Activated T-cell treated with anti-CD3 and anti-CD28 coated beads, Interleukin-2, amount 50 U/mL, for 72 hours (primary cell): ENCODE data around the gene STOM. TPM values are rescaled to one million over a fixed set of nuclear protein-coding genes. Genes with fewer than 3 reads are reported as not detected.
A peak's percentile ranks its signal among the peaks of the same experiment; 100 is the strongest.

Source experiments
- ATAC-seq, 2 donors: fragments of 150-1000 bp; cut with Tn5 transposase; replicated peaks in 1 of 2; 2 replicates each; pipeline ENCODE4 v1.10.0; 2021; ENCODE audit warnings: moderate library complexity in 2 of 2, mild to moderate bottlenecking in 1 of 2
- DNase-seq, 2 donors: peaks; one replicate each; pipeline ENCODE4 v3.0.0; 2021 to 2022; ENCODE audit warnings: mixed read lengths in 1 of 2
- H3K27ac Mint-ChIP-seq: one replicate; pipeline ENCODE4 v1.8.0; 2022; ENCODE audit warnings: mild to moderate bottlenecking, moderate library complexity, mixed read lengths
- H3K27me3 Mint-ChIP-seq: one replicate; pipeline ENCODE4 v1.8.0; 2022; ENCODE audit warnings: low read depth, mixed read lengths
- H3K36me3 Mint-ChIP-seq, 2 donors: one replicate each; pipeline ENCODE4 v1.8.0; 2022; ENCODE audit warnings: mixed read lengths in 2 of 2, mild to moderate bottlenecking in 1 of 2; ENCODE audit not compliant: insufficient read depth in 2 of 2
- H3K4me1 Mint-ChIP-seq: one replicate; pipeline ENCODE4 v1.8.0; 2022; ENCODE audit warnings: low read depth, mixed read lengths
- H3K4me3 Mint-ChIP-seq, 2 donors: one replicate each; pipeline ENCODE4 v1.8.0; 2022; ENCODE audit warnings: mild to moderate bottlenecking in 2 of 2, mixed read lengths in 2 of 2, moderate library complexity in 2 of 2
- H3K9me3 Mint-ChIP-seq, 2 donors: one replicate each; pipeline ENCODE4 v1.8.0; 2022; ENCODE audit warnings: mixed read lengths in 2 of 2
- total RNA-seq, 2 donors: library from RNA; stranded (reverse); gene quantifications; one replicate each; pipeline ENCODE4 v1.2.3, GENCODE V29; 2022

Gene STOM
- total RNA-seq, 2 donors from 2014 or later = 63.7 to 90.6 TPM

DNA sequence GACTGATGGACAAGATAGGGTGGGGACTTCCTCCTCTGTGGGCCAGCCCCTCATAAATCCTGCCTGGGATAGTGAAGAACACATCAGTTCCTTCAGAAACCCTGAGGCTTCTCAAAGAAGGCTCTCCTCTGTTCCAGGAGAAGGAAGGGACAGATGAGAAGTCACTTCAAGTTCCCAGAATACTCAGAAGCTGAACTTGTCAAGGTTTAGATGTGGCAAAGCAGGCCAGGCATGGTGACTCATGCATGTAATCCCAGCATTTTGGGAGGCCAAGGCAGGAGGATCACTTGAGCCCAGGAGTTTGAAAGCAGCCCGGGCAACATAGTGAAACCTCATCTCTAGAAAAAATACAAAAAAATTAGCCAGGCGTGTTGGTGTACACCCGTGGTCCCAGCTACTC, 38.5 kb downstream of the STOM start:
- no peaks in the 10 kb centered on the region for H3K27me3 Mint-ChIP-seq
- no peak for ATAC-seq
- no peak overlapping the region for H3K4me3 Mint-ChIP-seq
- DNase-seq = no peak
- no peaks in the 10 kb centered on the region for H3K9me3 Mint-ChIP-seq
- H3K36me3 Mint-ChIP-seq = no peaks in the 10 kb centered on the region
- no peaks in the 10 kb centered on the region for H3K4me1 Mint-ChIP-seq
- H3K27ac Mint-ChIP-seq = no peak overlapping the region

DNA sequence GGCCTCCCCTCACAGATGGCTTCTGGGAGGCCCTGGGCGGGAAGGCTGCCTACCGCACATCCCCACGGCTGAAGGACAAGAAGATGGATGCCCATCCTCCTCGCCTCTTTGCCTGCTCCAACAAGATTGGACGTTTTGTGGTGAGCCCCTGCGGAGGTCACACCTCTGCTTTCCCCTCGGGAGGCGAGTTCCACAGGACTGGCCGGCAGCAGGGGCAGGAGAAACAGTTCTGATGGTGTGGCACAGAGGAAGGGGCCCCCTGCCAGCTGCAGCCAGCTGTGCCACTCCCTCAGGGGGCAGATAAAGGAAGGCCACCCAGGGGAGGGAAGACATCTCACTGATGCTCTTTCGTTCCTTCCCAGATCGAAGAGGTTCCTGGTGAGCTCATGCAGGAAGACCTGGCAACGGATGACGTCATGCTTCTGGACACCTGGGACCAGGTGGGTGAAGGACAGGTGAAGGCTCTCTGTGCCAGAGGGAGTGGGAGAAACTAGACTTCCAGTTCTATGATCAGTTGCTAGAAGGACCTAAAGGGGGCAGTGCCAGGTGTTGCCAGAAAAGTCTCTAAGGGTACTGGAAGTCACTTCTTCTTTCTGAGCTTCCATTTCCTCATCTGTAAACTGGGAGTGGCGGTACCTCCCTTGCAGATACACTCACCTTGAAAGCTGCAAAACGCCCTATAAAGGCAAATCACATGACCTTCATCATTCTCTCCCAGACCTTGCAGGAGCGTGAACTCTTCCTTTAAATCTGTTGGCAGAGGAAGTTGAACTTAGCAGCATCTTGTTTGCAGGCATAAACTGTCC, 41.0 kb downstream of the STOM start:
- H3K36me3 Mint-ChIP-seq = no peaks in the 10 kb centered on the region
- no peaks in the 10 kb centered on the region for H3K4me1 Mint-ChIP-seq
- no peaks in the 10 kb centered on the region for H3K9me3 Mint-ChIP-seq
- H3K27ac Mint-ChIP-seq = no peak overlapping the region
- no peaks in the 10 kb centered on the region for H3K27me3 Mint-ChIP-seq
- ATAC-seq (no peak), DNase-seq (no peak)
- no peak overlapping the region for H3K4me3 Mint-ChIP-seq

DNA sequence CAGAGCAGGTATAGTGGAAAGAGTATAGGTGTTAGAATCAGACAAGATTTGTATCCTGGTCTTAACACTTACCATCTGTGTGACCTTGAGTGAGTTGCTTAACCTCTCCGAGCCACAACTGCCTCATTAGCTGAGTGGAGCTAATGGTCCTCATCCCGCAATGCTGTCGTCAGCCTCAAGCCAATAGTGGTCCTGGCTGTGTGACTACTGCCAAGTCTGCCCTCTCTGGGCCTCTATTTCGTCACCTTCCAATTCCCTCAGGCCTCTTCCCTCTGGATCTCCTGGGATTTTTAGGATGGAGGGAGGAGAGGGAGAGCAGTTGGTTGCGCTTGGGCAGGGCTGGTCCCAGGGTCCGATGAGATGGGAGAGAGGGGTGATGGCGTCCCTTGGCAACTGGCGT, 41.6 kb downstream of the STOM start:
- Mint-ChIP-seq H3K27ac (no peak overlapping the region), H3K9me3 (no peaks in the 10 kb centered on the region), H3K27me3 (no peaks in the 10 kb centered on the region), H3K4me1 (no peaks in the 10 kb centered on the region), H3K36me3 (no peaks in the 10 kb centered on the region), H3K4me3 (no peak overlapping the region)
- ATAC-seq (no peak), DNase-seq (no peak)

DNA sequence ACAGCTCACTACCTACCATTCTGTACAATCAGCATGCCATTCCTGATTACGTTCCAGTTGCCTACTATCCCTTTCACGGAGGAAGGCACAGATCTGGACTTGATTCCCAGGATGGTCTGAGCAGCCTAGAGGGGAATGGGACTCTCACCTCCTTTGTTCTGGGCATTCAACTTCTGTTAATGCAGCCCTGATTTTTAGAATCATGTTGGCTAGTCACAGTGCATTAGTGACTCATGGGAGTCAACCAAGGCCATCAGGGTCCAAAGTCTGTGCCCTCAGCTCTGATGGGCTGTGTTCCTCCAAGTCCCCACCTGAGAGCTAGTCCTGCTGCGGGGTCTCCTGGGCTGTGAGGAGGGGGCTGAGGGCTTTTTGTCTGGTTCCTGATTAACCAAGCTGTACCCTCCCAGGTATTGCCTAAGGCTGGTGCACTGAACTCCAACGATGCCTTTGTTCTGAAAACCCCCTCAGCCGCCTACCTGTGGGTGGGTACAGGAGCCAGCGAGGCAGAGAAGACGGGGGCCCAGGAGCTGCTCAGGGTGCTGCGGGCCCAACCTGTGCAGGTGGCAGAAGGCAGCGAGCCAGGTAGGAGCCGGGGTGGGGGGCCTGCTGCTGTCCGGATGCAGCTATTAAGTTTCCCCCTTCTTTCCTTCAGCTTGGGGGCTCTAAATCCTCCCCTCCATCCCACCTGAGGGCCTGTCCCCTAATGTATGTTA, 43.0 kb downstream of the STOM start:
- Mint-ChIP-seq H3K9me3 (no peaks in the 10 kb centered on the region), H3K27me3 (no peaks in the 10 kb centered on the region), H3K4me3 (no peak overlapping the region), H3K4me1 (peaks cover 11% of the 10 kb centered on the region), H3K27ac (no peak overlapping the region), H3K36me3 (peaks cover 0 to 2% of the 10 kb centered on the region in 2 donors)
- no peak for ATAC-seq
- no peak for DNase-seq

DNA sequence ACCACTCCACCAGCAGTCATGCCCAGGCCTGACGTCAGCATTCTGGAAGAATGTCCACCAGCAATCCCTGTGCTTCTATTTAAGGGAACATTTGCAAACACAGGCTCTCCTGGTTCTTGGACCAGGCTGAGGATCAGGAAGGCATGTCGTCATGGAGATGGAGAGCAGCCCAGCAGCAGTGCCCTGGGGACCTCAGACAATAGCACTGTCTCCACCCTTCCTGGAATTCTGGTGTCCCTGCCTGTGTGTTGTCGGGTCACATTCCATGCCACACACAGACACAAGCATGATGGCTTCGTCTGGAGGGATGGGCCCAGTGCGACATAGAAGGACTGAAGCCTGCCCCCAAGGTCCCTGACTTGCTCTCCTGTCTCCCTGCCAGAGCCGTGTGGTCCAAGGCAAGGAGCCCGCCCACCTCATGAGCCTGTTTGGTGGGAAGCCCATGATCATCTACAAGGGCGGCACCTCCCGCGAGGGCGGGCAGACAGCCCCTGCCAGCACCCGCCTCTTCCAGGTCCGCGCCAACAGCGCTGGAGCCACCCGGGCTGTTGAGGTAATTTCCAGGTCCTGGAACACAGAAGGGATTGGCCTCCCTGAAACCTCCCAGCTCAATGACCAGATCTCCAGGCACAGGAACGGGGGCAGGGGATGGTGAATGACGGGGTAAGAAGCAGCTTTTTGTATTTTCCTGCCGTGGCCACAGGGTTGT, 43.8 kb downstream of the STOM start:
- H3K27ac Mint-ChIP-seq = no peak overlapping the region
- DNase-seq (no peak), ATAC-seq (no peak)
- no peak overlapping the region for H3K4me3 Mint-ChIP-seq
- peaks cover 15% of the 10 kb centered on the region for H3K4me1 Mint-ChIP-seq
- H3K36me3 Mint-ChIP-seq = peaks cover 0 to 2% of the 10 kb centered on the region in 2 donors
- no peaks in the 10 kb centered on the region for H3K9me3 Mint-ChIP-seq
- H3K27me3 Mint-ChIP-seq = no peaks in the 10 kb centered on the region

DNA sequence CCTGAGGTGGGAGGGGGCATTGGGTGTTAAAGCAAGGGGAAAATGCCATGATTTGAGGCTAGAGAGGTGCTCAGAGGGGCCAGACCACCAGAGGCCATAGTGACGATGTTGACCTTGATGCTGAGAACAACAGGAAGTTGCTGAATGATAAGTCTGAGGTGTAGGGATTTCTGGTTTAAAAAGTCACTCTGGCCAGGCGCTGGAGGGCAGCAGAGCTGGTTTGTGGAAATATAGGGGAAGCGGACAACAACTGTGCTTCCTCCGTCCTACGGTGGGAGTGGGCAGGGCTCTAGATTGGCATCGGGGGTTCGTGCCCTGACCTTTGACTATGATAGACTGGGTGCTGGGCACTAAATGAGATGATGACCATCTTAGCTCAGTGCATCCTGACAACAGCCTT, 44.7 kb downstream of the STOM start:
- ATAC-seq = no peak
- no peak overlapping the region for H3K27ac Mint-ChIP-seq
- peaks cover 0 to 2% of the 10 kb centered on the region in 2 donors for H3K36me3 Mint-ChIP-seq
- no peak overlapping the region for H3K4me3 Mint-ChIP-seq
- no peaks in the 10 kb centered on the region for H3K27me3 Mint-ChIP-seq
- H3K4me1 Mint-ChIP-seq = peaks cover 24% of the 10 kb centered on the region
- no peak for DNase-seq
- no peaks in the 10 kb centered on the region for H3K9me3 Mint-ChIP-seq

DNA sequence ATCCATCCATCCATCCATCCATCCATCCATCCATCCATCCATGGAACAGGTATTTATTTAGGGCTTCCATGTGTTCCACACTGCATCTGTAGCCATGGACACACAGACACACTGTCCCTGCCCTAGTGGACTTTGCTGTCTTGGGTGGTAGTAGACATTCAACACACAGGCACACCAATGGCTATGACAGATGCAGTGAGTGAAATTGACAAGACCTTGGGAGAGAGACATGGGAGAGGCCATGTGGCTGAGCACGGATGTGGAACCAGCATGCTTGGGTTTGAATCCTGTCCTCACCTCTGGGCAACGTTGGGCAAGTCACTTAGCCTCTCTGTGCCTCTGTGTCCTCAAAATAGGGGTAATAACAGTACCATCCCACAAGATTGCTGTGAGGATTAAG, 45.3 kb downstream of the STOM start:
- H3K27ac Mint-ChIP-seq = no peak overlapping the region
- DNase-seq (no peak), ATAC-seq (no peak)
- no peaks in the 10 kb centered on the region for H3K9me3 Mint-ChIP-seq
- H3K4me3 Mint-ChIP-seq = no peak overlapping the region
- H3K27me3 Mint-ChIP-seq = no peaks in the 10 kb centered on the region
- peaks cover 0 to 2% of the 10 kb centered on the region in 2 donors for H3K36me3 Mint-ChIP-seq
- peaks cover 28% of the 10 kb centered on the region for H3K4me1 Mint-ChIP-seq

DNA sequence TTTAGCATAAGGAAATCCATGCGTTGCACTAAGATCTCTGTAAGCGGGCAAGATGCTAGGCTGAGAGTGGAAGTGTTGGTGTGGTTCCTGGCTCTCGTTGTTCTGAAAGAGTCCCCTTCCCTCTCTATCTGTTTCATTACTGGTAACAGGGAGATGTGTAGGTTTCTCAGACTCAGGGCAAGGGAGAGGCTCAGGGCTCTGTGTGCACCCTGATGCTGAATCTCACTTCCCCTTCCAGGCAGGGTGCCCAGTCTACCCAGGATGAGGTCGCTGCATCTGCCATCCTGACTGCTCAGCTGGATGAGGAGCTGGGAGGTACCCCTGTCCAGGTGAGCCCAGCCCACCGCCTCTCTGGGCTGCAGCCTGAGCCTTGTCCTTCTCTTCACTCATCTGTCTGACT, 45.7 kb downstream of the STOM start:
- H3K27me3 Mint-ChIP-seq = no peaks in the 10 kb centered on the region
- no peaks in the 10 kb centered on the region for H3K9me3 Mint-ChIP-seq
- no peak overlapping the region for H3K4me3 Mint-ChIP-seq
- peaks cover 0 to 2% of the 10 kb centered on the region in 2 donors for H3K36me3 Mint-ChIP-seq
- DNase-seq (no peak), ATAC-seq (no peak)
- peaks cover 28% of the 10 kb centered on the region for H3K4me1 Mint-ChIP-seq
- H3K27ac Mint-ChIP-seq = no peak overlapping the region

DNA sequence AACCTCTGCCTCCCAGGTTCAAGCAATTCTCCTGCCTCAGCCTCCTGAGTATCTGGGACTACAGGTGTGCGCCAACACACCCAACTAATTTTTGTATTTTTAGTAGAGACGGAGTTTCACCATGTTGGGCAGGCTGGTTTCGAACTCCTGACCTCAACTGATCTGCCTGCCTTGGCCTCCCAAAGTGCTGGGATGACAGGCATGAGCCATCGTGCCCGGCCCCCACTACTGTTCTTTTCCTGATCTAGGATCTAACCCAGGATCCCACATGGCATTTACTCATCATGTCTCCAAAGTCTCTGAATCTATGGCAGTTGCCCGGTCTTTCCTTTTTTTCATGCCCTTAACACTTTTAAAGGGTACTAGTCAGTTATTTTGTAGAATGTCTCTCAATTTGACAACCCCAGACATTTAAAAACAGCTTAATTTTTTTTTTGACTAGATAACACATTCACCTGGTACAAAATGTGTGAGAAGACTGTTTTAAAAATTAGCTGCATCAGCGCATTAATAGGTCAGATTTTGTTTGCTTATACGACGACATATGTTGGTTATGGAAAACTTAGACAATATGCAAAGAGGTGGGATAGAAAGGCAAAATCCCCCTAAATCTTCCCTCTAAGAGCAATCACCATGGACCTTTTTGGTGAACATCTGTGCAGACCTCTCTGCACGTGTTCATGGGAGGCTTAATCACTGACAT, 46.5 kb downstream of the STOM start:
- ATAC-seq (no peak), DNase-seq (no peak)
- H3K27ac Mint-ChIP-seq = no peak overlapping the region
- H3K9me3 Mint-ChIP-seq = no peaks in the 10 kb centered on the region
- H3K4me1 Mint-ChIP-seq = peaks cover 28% of the 10 kb centered on the region
- peaks cover 0 to 2% of the 10 kb centered on the region in 2 donors for H3K36me3 Mint-ChIP-seq
- H3K4me3 Mint-ChIP-seq = no peak overlapping the region
- H3K27me3 Mint-ChIP-seq = no peaks in the 10 kb centered on the region

DNA sequence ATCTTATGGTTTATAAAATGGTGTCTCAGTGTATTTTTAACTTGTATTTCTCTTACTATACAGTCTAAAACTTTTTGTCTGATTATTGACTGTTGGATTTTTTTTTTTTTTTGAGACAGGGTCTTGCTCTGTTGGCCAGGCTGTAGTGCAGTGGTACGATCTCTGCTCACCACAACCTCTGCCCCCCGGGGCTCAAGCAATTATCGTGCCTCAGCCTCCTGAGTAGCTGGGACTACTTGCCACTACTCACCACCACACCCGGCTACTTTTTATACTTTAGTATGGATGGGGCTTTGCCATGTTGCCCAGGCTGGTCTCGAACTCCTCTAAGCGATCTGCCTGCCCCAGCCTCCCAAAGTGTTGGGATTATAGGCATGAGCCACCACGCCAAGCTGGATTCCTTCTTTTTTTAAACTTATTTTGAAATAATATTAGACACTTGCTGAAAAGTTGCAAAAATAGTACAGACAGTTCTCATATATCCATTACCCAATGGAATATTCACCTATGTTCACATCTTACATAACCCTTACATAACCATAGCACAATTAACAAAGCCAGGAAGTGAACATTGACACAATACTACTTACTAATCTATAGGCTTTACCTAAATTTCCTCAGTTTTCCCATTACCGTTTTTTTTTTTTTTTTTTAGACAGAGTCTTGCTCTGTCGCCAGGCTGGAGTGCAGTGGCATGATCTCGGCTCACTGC, 47.2 kb downstream of the STOM start:
- peaks cover 0 to 2% of the 10 kb centered on the region in 2 donors for H3K36me3 Mint-ChIP-seq
- no peak overlapping the region for H3K4me3 Mint-ChIP-seq
- H3K27ac Mint-ChIP-seq = peak overlapping the region; percentile 42

DNA sequence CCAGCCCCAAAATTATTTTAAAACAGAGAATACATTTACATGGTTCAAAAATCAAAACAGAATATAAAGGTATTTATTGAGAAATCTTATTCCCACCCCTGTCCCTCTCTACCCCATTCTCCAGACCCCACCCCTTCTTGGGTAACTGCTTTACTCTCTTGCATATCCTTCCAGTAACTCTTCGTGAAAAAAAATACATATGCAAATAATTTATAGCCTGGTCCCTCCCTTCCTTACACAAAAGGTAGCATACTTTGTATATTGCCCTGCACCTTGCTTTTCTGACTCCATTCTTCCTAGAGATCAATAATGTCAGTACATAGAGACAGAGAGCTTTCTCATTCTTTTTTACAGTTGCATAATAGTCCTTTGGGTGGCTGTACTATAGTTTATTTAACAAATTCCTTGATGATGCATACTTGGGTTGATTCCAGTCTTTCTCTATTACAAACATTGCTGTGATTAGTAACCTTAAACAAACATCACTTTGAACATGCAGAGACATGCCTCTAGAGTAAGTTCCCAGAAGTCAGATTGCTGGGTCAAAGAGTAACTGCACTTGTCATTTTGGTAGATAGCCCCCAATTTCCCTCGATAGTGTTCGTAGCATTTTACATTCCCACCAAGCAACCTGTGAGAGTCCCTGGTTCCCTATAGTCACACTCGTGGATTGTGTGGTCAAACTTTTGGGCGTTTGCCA, 47.9 kb downstream of the STOM start:
- ATAC-seq (peak; percentile 67 to 70), DNase-seq (peak in 1 of 2 donors; percentile 32)
- H3K4me3 Mint-ChIP-seq = peak overlapping the region in 1 of 2 donors; percentile 15
- peaks cover 28% of the 10 kb centered on the region for H3K4me1 Mint-ChIP-seq
- H3K36me3 Mint-ChIP-seq = peaks cover 0 to 2% of the 10 kb centered on the region in 2 donors
- no peaks in the 10 kb centered on the region for H3K27me3 Mint-ChIP-seq
- no peaks in the 10 kb centered on the region for H3K9me3 Mint-ChIP-seq
- peak overlapping the region; percentile 62 for H3K27ac Mint-ChIP-seq

More for the DNA sequence above, 47.2 kb downstream of the STOM start:
- DNase-seq (no peak), ATAC-seq (no peak)
- no peaks in the 10 kb centered on the region for H3K27me3 Mint-ChIP-seq
- peaks cover 28% of the 10 kb centered on the region for H3K4me1 Mint-ChIP-seq
- no peaks in the 10 kb centered on the region for H3K9me3 Mint-ChIP-seq

DNA sequence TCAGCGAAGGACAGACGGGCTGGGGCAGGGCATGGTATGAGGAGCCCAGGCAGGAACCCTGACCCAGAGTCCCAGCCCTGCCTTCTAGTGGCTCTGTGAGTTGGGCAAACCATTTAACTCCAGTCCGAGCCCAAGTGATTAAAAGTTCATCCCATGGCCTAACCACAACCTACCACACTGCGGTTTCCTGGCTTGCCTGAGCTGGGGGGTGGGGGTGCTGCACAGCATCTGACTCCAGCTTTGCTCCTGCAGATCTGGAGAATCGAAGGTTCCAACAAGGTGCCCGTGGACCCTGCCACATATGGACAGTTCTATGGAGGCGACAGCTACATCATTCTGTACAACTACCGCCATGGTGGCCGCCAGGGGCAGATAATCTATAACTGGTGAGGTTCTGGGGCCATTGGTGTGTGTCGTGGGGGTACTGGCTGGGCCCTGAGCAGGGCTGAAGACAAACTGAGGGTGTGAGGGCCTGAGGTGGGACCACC, 49.0 kb downstream of the STOM start:
- H3K27ac Mint-ChIP-seq = no peak overlapping the region
- H3K36me3 Mint-ChIP-seq = peaks cover 0 to 2% of the 10 kb centered on the region in 2 donors
- DNase-seq (peak; percentile 14 to 15), ATAC-seq (no peak)
- peaks cover 28% of the 10 kb centered on the region for H3K4me1 Mint-ChIP-seq
- H3K4me3 Mint-ChIP-seq = no peak overlapping the region
- no peaks in the 10 kb centered on the region for H3K27me3 Mint-ChIP-seq
- no peaks in the 10 kb centered on the region for H3K9me3 Mint-ChIP-seq
